Putamen (tissue), 1 donor: Measurements from ENCODE around the gene CABP7.

ENCODE experiments used
- DNase-seq: peaks from one replicate; pipeline ENCODE4 v3.0.0-alpha.2; 2016; ENCODE audit warnings: low spot score

CABP7 gene

GRCh38 chr22:29723766-29724165 lies 4.0 kb downstream of the CABP7 start:
- DNase-seq: no peak

- no peak for DNase-seq
These were observed 5.0 kb downstream of the CABP7 start for GRCh38 chr22:29724843-29725242.

DNA sequence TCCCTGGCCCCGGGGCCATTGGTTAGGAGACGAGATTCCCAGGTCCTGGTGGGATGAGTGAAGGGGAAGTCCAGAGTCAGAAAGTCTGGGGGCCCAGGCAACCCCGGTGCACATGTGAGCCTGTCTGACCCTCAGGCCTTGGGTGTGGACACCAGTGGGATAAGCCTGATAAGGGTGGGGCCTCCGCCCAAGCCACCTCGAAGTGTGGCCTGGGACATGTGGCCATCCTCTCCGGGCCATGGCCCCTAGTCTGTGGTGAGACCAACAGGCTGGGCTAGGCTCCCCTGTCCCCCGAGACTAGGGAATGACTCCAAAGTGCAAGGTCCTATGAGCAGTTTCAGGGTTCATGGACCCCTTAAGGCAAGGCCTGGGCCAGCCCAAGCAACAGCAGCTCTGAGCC lies 6.3 kb downstream of the CABP7 start:
- DNase-seq: no peak

DNA sequence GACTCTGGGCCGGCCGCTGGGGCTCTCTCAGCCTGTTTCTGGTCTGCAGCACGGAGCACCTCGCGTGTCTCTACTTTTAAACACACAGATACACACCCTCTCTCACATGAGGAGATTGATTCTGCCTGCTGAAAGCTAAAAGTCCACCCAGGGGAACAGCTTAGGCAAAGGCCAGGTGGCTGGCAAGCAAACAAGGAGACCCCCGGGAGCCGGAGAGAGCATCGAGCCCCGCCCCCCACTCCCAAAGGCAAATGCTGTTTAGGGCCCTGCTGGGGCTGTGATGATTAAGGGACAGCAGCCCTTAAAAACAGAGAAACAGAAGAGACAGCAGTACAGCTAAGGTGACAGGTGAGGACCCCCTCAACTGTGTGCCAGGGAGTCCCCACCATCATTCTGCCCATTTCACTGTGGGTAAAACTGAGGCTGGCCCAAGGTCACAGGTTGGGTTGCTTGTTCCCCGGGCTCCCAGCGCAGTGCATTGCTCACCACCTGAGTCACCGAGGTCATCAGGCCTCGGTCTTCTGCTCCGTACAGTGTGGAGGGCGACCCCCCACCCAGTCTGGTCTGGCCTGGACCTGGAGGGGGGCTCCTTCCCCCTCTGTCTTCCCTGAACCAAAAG lies 6.8 kb downstream of the CABP7 start:
- no peak for DNase-seq

DNA sequence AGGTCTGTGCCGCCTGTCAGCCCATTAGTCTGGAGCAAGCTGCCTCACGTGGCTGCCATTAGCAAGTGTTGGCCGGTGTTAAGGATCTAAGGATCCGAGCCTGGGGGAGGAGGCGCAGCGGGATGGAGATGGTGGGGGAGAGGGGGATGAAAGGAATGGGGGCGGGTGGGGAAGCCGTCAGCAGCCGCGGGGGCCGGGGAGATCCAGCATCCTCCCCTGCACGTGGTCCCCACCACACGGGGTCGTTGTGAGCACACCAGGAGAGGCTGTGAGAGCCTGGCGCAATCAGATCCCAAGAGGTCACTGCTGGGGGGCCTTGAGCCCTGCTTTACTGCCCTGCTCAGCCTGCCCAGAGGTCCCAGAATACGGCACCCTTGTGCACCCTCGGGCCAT lies 7.3 kb downstream of the CABP7 start:
- no peak for DNase-seq

DNA sequence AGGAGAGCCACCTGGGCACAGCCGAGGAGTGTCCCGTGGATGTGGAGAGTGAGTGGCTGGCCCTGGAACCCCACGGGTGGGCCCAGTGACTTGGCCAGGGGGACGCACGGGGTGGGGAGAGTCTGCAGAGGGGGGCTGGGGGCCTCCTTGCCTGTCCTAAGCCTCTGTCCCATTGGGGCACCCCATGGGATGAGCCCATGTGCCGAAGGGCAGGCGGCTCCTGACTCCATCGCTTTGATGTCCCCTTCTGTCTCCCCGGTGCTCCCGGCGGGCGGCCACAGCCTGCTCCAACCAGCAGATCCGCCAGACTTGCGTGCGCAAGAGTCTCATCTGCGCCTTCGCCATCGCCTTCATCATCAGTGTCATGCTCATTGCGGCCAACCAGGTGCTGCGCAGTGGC lies 9.4 kb downstream of the CABP7 start:
- DNase-seq: no peak

DNA sequence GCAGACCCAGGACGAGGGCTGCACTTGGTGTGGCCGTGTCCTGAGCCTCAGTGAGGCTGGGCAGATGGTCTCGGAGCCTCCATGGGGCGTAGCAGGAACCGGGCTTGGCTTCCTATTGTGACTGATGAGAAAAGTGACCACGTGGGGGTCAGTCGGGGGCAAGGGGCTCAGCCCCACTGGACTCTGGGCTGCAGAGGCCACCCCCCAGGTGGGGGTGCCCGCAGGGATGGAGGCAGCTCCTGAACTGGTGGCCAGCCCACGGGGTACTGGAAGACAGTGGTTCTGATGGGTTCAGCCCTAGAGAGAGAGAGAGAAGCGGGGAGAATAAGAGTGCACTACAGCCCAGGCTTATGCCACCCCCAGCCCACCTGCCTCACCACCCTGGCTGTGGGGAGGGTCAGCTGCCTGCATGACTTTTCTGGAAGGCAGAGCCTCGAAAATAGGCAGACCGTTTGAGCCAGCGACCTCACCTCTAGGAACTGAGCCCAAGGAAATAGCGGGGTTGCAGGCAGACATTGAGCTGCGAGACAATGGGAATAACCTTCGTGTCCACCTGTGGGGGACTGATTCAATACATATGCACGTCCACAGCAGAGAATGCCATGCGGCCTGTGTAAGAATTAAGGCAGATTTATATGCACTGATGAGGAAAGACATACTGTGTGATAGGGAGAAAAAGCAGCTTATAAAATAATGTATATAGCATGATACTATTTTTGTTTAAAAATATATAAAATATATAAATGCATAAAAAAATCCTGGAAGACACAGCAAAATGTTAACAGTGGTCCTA lies 11.5 kb downstream of the CABP7 start:
- no peak for DNase-seq

- DNase-seq: no peak
These were observed 13.1 kb downstream of the CABP7 start for GRCh38 chr22:29732883-29733282.

DNA sequence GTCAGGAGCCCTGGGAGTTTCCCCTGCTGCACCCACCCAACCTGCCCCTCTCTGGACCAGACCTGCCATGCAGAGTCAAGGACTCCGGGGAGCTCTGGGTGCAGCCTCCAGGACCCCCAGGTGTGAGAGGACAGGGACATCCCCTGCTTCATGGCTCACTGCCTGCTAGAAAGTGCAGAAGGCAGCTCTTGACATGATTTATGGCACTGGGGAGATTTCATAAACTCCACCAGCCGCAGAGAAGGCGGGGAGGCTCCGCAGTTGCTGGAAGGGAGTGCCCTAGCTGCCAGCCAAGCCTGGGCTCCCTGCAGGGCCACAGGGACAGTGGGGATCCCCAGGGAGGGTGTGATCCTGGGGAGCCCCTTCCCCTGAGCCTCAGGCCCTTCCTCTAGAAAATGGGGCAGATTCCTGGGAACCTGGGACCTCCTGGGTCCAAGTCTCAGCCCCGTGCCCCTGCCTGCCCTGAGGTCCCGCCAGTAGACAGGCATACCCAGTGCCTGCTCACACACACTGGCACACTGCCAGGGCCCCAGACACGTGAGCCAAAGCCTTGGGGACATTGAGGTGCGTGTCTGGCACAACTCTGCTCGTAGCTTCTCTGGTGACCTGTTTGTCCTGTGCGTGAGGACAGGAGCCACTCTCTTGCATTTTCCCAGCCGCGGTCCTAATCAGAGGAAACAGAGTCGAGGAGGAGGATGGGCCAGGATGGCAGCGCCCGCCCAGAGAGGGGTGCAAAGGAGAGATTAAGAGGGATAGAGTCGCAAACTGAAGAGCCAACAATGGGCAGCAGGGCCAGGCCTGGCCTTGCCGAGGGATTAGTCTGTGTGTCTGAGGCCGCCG lies 13.8 kb downstream of the CABP7 start:
- no peak for DNase-seq

DNA sequence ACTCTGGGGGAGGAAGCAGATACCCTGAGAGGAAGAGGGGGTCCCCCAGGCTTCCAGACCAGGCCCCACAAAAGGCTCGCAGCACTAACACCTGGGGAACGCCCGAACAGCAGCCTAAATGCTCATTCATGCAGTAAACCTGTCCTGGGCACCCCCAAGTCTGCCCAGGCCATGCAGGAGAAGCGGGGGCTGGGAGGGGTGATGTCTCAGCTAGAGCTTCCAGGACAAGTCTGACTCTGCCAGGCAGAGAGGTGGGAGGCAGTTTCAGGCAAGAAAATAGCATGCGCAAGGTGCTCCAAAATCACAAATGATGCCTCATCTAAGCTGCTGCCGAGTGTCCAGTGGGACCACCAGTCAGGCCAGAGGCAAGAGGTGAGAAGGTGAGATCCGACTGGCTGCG lies 14.6 kb downstream of the CABP7 start:
- peak; percentile 21 for DNase-seq

DNA sequence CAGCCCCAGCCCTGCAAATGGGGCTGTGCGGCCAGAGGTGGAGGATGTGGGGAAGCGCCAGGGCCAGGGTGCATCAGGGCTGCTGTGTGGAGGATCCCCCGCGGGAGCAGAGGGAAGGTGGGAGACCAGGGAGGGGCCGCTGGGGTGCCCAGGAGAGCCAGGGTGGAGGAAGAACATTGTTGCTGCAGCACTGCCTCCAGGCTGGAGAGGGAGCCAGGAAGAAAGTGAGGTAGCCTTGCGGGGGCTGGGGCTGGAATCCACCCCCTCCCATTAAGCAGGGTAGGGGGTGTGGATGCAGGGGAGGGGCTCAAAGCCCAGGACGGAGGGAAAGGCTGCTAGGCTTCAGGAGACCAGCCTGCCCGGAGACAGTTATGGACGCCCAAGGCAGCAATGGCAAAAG lies 15.0 kb downstream of the CABP7 start:
- DNase-seq: no peak

- no peak for DNase-seq
These were observed 15.6 kb downstream of the CABP7 start for GRCh38 chr22:29735416-29735815.

- DNase-seq: no peak
These were observed 17.7 kb downstream of the CABP7 start for GRCh38 chr22:29737251-29738117.

DNA sequence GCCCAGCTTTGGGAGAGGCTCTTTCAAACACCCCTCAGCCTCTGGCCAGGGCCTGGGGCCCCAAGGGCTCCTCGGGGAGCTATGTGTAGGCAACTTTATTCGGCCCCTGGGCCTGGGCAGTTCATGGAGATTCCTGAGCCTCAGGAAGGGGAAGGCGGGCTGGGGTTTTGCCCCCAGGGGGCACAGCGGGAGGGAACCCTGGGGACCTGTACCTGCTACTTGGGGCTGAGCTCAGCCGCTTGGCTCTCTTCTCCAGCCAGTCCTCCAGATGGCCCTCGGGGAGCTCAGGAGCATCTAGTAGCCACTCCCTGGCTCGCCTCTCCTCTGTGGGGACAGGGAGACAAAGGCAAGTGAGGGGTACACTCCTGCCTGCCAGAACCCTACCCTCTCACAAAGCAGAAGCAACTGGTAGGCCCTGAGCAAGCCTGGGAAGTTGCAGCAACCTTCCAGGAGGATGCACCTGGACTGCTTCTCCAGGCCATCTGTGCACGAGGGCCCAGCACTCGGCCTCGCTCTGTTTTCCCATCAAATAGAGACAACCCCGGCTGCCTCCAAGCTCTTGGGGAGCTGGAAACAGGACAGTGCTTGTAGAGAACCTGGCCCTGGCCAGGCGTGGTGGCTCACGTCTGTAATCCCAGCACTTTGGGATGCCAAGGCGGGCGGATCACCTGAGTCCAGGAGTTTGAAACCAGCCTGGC lies 18.5 kb downstream of the CABP7 start:
- no peak for DNase-seq

GRCh38 chr22:29739346-29739875 lies 19.6 kb downstream of the CABP7 start:
- no peak for DNase-seq

DNA sequence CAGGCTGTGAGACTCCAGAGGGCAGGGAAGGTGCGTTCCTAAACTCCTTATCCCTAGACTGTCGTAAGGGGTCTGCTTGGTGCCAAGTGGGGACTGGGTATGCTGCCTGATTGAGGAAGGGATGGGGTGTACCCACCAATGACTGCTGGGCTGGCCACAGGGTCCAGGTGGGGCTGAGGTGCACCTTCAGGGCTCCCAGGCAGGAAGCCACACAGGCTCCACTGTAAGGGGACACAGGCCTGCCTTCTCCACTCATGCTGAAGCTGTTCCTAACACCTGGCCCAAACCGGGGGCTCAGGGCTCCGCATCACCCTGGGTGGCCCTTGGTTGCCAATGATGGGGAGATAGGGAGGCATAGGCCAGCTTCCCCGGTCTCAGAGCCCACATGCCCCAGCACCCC lies 20.4 kb downstream of the CABP7 start:
- DNase-seq: no peak

GRCh38 chr22:29741926-29742325 lies 22.1 kb downstream of the CABP7 start:
- no peak for DNase-seq

DNA sequence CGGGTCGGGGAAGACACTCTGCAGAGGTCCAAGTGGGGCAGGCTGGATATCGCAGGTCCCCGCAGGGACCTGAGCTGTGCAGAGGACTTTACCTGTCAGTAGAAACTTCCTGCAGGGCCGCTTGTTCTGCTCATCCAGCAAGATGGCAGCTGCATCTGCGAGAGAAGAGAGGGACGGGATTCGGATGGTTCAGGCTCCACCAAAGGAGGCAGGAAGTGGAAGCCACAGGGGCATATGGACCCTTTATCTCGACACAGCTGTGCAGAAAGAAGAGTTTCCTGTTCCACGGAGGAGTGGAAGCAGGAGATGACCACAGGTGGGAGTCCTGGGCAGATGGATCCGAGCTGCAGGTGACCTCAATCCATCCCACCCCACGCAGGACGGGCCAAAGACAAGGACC lies 22.5 kb downstream of the CABP7 start:
- DNase-seq: no peak

DNA sequence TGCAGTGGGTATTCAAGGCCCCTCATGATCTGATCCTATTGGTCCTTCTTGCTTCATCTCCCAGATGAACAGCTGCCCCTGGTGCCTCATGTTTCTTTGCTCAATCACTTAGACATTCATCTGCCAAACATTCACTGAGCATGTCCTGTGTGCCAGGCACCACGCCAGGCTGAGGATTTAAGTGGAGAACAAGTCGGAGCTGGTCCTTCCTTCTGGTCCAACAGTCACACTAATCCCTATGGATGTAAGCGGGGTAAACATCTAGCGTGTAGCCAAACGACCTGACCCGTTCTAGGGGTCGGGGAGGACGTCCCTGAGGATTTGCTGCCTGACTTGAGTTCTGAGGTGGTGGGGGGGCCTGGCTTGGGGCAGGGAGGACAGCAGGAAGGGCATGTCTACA lies 25.1 kb downstream of the CABP7 start:
- DNase-seq: no peak

DNA sequence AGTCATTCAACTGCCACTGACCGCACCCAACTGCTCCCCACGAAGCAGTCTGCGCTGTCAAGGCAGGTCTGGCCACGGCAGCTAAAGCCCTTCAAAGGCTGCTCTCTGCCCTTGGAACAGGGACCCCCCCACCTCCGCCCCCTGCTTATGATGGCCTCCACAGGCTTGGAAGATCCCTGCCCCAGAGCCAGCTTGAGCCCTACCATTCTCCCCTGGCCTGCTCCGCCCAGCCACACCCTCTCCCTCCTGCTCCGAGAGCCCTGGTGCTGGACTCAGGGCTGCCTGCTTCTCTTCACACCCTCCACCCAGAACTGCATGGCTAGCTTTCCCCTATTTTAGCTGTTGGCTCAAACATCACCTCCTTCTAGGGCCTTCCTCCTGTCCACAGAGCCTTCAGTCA lies 28.0 kb downstream of the CABP7 start:
- DNase-seq: no peak

- DNase-seq: no peak
These were observed 28.6 kb downstream of the CABP7 start for GRCh38 chr22:29748248-29748893.
